Neutrophil (primary cell): ENCODE results near the gene RNF123.

Experiments
- H3K27ac ChIP-seq: fragments of 200-600 bp; sonication (generic); 2 replicates; pipeline ENCODE4 v1.5.1; 2016; ENCODE audit warnings: mild to moderate bottlenecking, moderate library complexity
- H3K27me3 ChIP-seq: fragments of 200-600 bp; sonication (generic); 2 replicates; pipeline ENCODE4 v1.6.0; 2016; ENCODE audit warnings: mild to moderate bottlenecking
- H3K36me3 ChIP-seq: fragments of 200-600 bp; sonication (generic); 2 replicates; pipeline ENCODE4 v1.5.1; 2017
- H3K4me1 ChIP-seq, 2 experiments: fragments of 200-600 bp in 1 of 2; sonication (generic) in 1 of 2; 1 replicate in 1 of 2; 2 replicates in 1 of 2; pipeline versions ENCODE4 v1.5.1 to v1.6.1; 2013 to 2016; ENCODE audit warnings: low read depth in 1 of 2, low read length in 1 of 2, mild to moderate bottlenecking in 1 of 2, moderate library complexity in 1 of 2; ENCODE audit not compliant: control insufficient read depth in 1 of 2, insufficient read depth in 1 of 2
- H3K4me3 ChIP-seq, 2 experiments: fragments of 200-600 bp in 1 of 2; sonication (generic) in 1 of 2; 1 replicate in 1 of 2; 2 replicates in 1 of 2; pipeline ENCODE4 v1.5.1; 2013 to 2016; ENCODE audit warnings: low read depth in 1 of 2, low read length in 1 of 2, mild to moderate bottlenecking in 1 of 2, moderate library complexity in 1 of 2
- H3K9me3 ChIP-seq: fragments of 200-600 bp; sonication (generic); 2 replicates; pipeline ENCODE4 v1.5.1; 2016
- CTCF ChIP-seq: fragments of 200-600 bp; sonication (generic); IDR thresholded peaks from 2 replicates; pipeline ENCODE4 v1.5.1; 2016; ENCODE audit warnings: antibody characterized with exemption

The RNF123 gene

DNA sequence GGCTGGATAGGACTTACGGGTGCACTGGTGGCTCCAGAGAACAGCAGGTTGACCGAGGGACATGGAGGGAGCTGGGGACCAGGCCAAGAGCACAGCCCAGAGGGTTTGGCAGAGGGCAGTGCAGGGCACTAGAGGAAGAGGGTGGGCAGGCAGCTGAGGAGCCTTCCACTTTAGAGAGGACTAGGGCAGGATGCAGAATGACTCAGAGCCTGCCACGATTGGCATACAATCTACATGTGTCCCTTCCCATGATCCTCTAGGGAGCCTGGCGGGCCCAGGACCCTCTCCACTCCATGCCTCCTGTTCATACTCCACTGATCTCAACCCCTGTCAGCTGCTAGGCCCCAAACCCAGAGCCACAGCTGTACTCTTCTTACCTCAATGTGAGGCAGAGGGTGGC lies 29.6 kb upstream of the RNF123 start:
- H3K36me3 ChIP-seq, result no peaks in the 10 kb centered on the region
- H3K4me1 ChIP-seq, result no peaks in the 10 kb centered on the region
- H3K9me3 ChIP-seq, result no peaks in the 10 kb centered on the region
- H3K4me3 ChIP-seq, result no peak overlapping the region
- H3K27ac ChIP-seq, result no peak overlapping the region
- peaks cover 12% of the 10 kb centered on the region for H3K27me3 ChIP-seq
- TF ChIP-seq CTCF, result no peak

DNA sequence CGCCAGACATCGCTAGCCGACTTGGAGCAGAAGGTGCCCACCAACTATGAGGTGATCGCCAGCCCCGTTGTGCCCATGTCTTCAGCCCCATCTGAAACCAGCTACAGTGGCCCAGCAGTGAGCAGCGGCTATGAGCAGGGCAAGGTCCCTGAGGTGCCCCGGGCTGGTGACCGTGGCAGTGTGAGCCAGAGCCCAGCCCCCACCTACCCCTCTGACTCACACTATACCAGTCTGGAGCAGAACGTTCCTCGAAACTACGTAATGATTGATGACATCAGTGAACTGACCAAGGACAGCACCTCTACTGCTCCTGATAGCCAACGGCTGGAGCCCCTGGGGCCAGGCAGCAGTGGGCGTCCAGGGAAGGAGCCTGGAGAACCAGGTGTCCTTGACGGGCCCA lies 28.1 kb upstream of the RNF123 start:
- no peak for TF ChIP-seq CTCF
- peaks cover 9% of the 10 kb centered on the region for H3K27me3 ChIP-seq
- H3K4me3 ChIP-seq, result no peak overlapping the region
- no peaks in the 10 kb centered on the region for H3K36me3 ChIP-seq
- H3K4me1 ChIP-seq, result peaks cover 7 to 9% of the 10 kb centered on the region in 2 experiments
- no peaks in the 10 kb centered on the region for H3K9me3 ChIP-seq
- H3K27ac ChIP-seq, result no peak overlapping the region

DNA sequence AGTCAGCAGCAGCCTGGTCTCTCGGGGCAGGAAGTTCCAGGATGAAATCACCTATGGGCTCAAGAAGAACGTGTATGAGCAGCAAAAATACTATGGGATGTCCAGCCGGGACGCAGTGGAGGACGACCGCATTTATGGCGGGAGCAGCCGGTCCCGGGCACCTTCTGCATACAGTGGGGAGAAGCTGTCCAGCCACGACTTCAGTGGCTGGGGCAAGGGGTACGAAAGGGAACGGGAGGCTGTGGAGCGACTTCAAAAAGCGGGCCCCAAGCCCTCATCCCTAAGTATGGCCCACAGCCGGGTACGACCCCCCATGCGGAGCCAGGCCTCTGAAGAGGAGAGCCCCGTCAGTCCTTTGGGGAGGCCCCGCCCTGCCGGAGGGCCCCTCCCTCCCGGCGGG lies 27.3 kb upstream of the RNF123 start:
- TF ChIP-seq CTCF, result no peak
- no peaks in the 10 kb centered on the region for H3K9me3 ChIP-seq
- H3K27ac ChIP-seq, result no peak overlapping the region
- H3K36me3 ChIP-seq, result no peaks in the 10 kb centered on the region
- peaks cover 7 to 9% of the 10 kb centered on the region in 2 experiments for H3K4me1 ChIP-seq
- H3K27me3 ChIP-seq, result peaks cover 2% of the 10 kb centered on the region
- H3K4me3 ChIP-seq, result no peak overlapping the region

GRCh38 chr3:49662720-49663413 lies 26.5 kb upstream of the RNF123 start:
- peaks cover 7 to 9% of the 10 kb centered on the region in 2 experiments for H3K4me1 ChIP-seq
- H3K4me3 ChIP-seq, result no peak overlapping the region
- no peaks in the 10 kb centered on the region for H3K27me3 ChIP-seq
- H3K9me3 ChIP-seq, result no peaks in the 10 kb centered on the region
- no peak overlapping the region for H3K27ac ChIP-seq
- no peaks in the 10 kb centered on the region for H3K36me3 ChIP-seq
- TF ChIP-seq CTCF, result no peak

GRCh38 chr3:49663831-49664230 lies 25.5 kb upstream of the RNF123 start:
- TF ChIP-seq CTCF, result no peak
- peaks cover 7% of the 10 kb centered on the region for H3K27me3 ChIP-seq

More at GRCh38 chr3:49663831-49664230, 25.5 kb upstream of the RNF123 start:
- H3K9me3 ChIP-seq, result no peaks in the 10 kb centered on the region
- H3K36me3 ChIP-seq, result no peaks in the 10 kb centered on the region
- no peak overlapping the region for H3K4me3 ChIP-seq
- H3K27ac ChIP-seq, result no peak overlapping the region
- peaks cover 7 to 9% of the 10 kb centered on the region in 2 experiments for H3K4me1 ChIP-seq
